HEK293T (cell line): ENCODE data around the gene JMJD4.

ENCODE experiments used
- ARNT ChIP-seq: fragments of 450-650 bp; IDR thresholded peaks from 2 replicates; pipeline ENCODE4 v1.6.1; 2017; ENCODE audit warnings: mild to moderate bottlenecking
- CTBP1 ChIP-seq: fragments of 450-650 bp; IDR thresholded peaks from 2 replicates; pipeline ENCODE4 v1.6.1; 2016; ENCODE audit warnings: borderline replicate concordance
- ELF4 ChIP-seq: fragments of 450-650 bp; IDR thresholded peaks from 2 replicates; pipeline ENCODE4 v1.6.1; 2017; ENCODE audit warnings: antibody characterized with exemption
- FOXK2 ChIP-seq: fragments of 450-650 bp; IDR thresholded peaks from 2 replicates; pipeline ENCODE4 v1.6.1; 2016; ENCODE audit warnings: mild to moderate bottlenecking
- HDGF ChIP-seq: fragments of 450-650 bp; IDR thresholded peaks from 2 replicates; pipeline ENCODE4 v1.6.1; 2017; ENCODE audit warnings: antibody characterized with exemption, borderline replicate concordance
- L3MBTL2 ChIP-seq: fragments of 450-650 bp; conservative IDR thresholded peaks from 2 replicates; pipeline ENCODE4 v1.6.1; 2016; ENCODE audit warnings: mild to moderate bottlenecking
- LEF1 ChIP-seq: fragments of 450-650 bp; IDR thresholded peaks from 2 replicates; pipeline ENCODE4 v1.6.1; 2017; ENCODE audit warnings: mild to moderate bottlenecking, borderline replicate concordance
- PKNOX1 ChIP-seq: fragments of 450-650 bp; IDR thresholded peaks from 2 replicates; pipeline ENCODE4 v1.6.1; 2016
- SP1 ChIP-seq: fragments of 450-650 bp; IDR thresholded peaks from 2 replicates; pipeline ENCODE4 v1.6.1; 2017
- SUZ12 ChIP-seq: fragments of 450-650 bp; IDR thresholded peaks from 2 replicates; pipeline ENCODE4 v1.6.1; 2016; ENCODE audit warnings: mild to moderate bottlenecking
- TARDBP ChIP-seq: fragments of 450-650 bp; IDR thresholded peaks from 2 replicates; pipeline ENCODE4 v1.6.1; 2016

GRCh38 chr1:227781314-227781930 is 46.3 kb upstream of the JMJD4 start:
- no peak for TF ChIP-seq TARDBP
- no peak for TF ChIP-seq SP1
- no peak for TF ChIP-seq ARNT
- no peak for TF ChIP-seq LEF1
- TF ChIP-seq HDGF, result no peak
- TF ChIP-seq CTBP1, result no peak
- TF ChIP-seq SUZ12, result no peak
- no peak for TF ChIP-seq PKNOX1
- TF ChIP-seq FOXK2, result no peak
- TF ChIP-seq L3MBTL2, result no peak
- no peak for TF ChIP-seq ELF4
